Kidney (tissue), 14 donors: ENCODE measurements around the gene EPSTI1. TPM values are rescaled to one million over a fixed set of nuclear protein-coding genes. Genes with fewer than 3 reads are reported as not detected.

Source experiments
- DNase-seq, 5 donors: peaks; one replicate each; pipeline ENCODE4 v3.0.0-alpha.2; 2013 to 2020
- FAIRE-seq: peaks from 2 replicates; lab custom pipeline; 2012; peaks lifted over from hg19 to GRCh38; lab: Jason Lieb, UNC
- H3K27ac ChIP-seq, 2 donors: one replicate each; pipeline ENCODE4 v1.7.0; 2013; ENCODE audit warnings: low read depth in 2 of 2, low read length in 2 of 2, inconsistent platforms in 1 of 2
- H3K27me3 ChIP-seq: one replicate; pipeline ENCODE4 v1.7.1; 2013; ENCODE audit warnings: low read length, inconsistent platforms; ENCODE audit not compliant: control insufficient read depth, insufficient read depth
- H3K36me3 ChIP-seq, 3 donors: one replicate each; pipeline versions ENCODE4 v1.7.0 to v1.7.1; 2013; ENCODE audit warnings: low read length in 3 of 3, control low read depth in 1 of 3, inconsistent platforms in 1 of 3; ENCODE audit not compliant: insufficient read depth in 3 of 3, control insufficient read depth in 2 of 3
- H3K4me1 ChIP-seq, 3 donors: one replicate each; pipeline versions ENCODE4 v1.7.0 to v1.7.1; 2013; ENCODE audit warnings: low read length in 3 of 3, inconsistent platforms in 1 of 3, low read depth in 1 of 3; ENCODE audit not compliant: control insufficient read depth in 2 of 3, insufficient read depth in 2 of 3
- H3K4me3 ChIP-seq, 3 donors: one replicate each; pipeline versions ENCODE4 v1.7.0 to v1.8.1; 2013; ENCODE audit warnings: low read length in 3 of 3, control low read depth in 1 of 3, inconsistent platforms in 1 of 3
- H3K9ac ChIP-seq, 3 donors: one replicate each; pipeline versions ENCODE4 v1.7.0 to v1.7.1; 2013; ENCODE audit warnings: low read length in 3 of 3, control low read depth in 1 of 3, inconsistent platforms in 1 of 3
- H3K9me3 ChIP-seq, 3 donors: one replicate each; pipeline versions ENCODE4 v1.7.0 to v1.7.1; 2013; ENCODE audit warnings: low read length in 3 of 3, control low read depth in 1 of 3, inconsistent platforms in 1 of 3; ENCODE audit not compliant: control insufficient read depth in 2 of 3, insufficient read depth in 1 of 3
- intact Hi-C: fragments of 100-400 bp; cut with DNase I; formaldehyde crosslinking; loops from one replicate; pipeline ENCODE4 v1.11.1; 2022
- polyA plus RNA-seq: library from polyadenylated mRNA; stranded (reverse); fragments of 350-450 nt; fragmentation: Illumina TruSeq; extraction: RNeasy Lipid Tissue Mini Kit (QIAGEN cat#74804); gene quantifications from one replicate; pipeline ENCODE4 v1.2.3, GENCODE V29; 2014; ENCODE audit warnings: low read depth, low replicate concordance; ENCODE audit not compliant: insufficient read depth
- total RNA-seq: library from RNA; stranded (reverse); fragmentation: NEBNext Ultra II Directional; extraction: Animal tissue kit (Norgen Biotek cat#: 25700); gene quantifications from one replicate; pipeline ENCODE4 v1.2.1, GENCODE V29; 2021
- TF ChIP-seq, protein P1 (sequence below): IDR thresholded peaks from 3 replicates; pipeline ENCODE4 v1.5.1; 2012; ENCODE audit warnings: mild to moderate bottlenecking, moderate library complexity, borderline replicate concordance; ENCODE audit not compliant: insufficient read depth; ENCODE audit errors: extremely low read depth
- donor health status: control.
- donor health status: control.
- donor health status: control.
- donor health status: control.
- donor health status: control.
- donor health status: DM: yes; HTN: yes; CAD: no.
- donor health status: Normal renal cell carcinoma (clear cell type).

EPSTI1 gene
- total and polyA plus RNA-seq, 2 donors from 2014 or later = 11.2 to 12.2 TPM

DNA sequence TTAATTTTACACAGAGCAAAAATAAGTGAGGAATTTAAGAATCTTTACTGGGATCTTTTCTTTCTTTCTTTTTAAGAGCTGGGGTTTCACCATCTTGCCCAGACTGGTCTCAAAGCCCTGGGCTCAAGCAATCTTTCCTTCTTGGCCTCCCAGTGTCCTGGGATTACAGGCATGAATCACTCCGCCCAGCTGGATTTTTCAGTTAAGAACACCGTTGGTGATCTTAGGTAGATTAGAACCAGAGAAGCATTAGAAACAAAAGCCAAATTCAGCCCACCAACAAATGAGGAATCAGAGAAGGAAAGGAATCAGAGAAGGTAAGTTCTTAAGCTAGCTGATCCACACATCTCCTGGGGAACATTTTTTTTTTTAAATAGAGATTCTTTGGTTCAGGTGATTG lies 34.2 kb downstream of the EPSTI1 start:
- Histone ChIP-seq H3K4me3 (no peak overlapping the region), H3K27me3 (no peaks in the 10 kb centered on the region), H3K27ac (no peak overlapping the region), H3K4me1 (no peaks in the 10 kb centered on the region), H3K9ac (no peak overlapping the region), H3K9me3 (no peaks in the 10 kb centered on the region), H3K36me3 (peaks cover 0 to 8% (median 8%) of the 10 kb centered on the region in 3 donors)
- intact Hi-C loops = no loop called here
- no peak for DNase-seq
- FAIRE-seq = no peak
- TF ChIP-seq, protein P1, sequence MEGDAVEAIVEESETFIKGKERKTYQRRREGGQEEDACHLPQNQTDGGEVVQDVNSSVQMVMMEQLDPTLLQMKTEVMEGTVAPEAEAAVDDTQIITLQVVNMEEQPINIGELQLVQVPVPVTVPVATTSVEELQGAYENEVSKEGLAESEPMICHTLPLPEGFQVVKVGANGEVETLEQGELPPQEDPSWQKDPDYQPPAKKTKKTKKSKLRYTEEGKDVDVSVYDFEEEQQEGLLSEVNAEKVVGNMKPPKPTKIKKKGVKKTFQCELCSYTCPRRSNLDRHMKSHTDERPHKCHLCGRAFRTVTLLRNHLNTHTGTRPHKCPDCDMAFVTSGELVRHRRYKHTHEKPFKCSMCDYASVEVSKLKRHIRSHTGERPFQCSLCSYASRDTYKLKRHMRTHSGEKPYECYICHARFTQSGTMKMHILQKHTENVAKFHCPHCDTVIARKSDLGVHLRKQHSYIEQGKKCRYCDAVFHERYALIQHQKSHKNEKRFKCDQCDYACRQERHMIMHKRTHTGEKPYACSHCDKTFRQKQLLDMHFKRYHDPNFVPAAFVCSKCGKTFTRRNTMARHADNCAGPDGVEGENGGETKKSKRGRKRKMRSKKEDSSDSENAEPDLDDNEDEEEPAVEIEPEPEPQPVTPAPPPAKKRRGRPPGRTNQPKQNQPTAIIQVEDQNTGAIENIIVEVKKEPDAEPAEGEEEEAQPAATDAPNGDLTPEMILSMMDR = no peak

DNA sequence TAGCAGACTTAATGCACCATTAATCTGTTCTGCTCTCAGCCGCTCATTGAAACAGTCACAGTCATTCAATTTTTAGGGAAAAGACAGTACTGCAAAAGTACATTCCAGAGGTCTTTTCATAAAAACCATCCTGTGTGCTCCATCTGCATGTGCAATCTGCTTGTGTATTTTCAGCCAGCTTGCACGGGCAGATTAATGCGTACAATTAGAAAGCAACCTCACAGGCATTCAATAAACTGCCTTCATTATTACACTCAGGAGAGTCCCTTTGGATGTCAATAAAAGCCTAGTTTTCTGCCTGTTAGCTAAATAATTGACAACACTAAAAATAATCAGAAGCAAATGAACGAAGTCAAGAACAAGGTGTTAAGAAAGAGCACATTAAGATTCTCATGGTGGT lies 41.9 kb downstream of the EPSTI1 start:
- intact Hi-C loops = no loop called here
- FAIRE-seq (no peak), DNase-seq (peak in 1 of 5 donors; percentile 16)
- Histone ChIP-seq H3K9ac (no peak overlapping the region), H3K9me3 (no peaks in the 10 kb centered on the region), H3K27me3 (no peaks in the 10 kb centered on the region), H3K36me3 (peaks cover 0 to 2% (median 0%) of the 10 kb centered on the region in 3 donors), H3K27ac (no peak overlapping the region), H3K4me3 (no peak overlapping the region), H3K4me1 (no peaks in the 10 kb centered on the region)
- TF ChIP-seq, protein P1 = no peak

DNA sequence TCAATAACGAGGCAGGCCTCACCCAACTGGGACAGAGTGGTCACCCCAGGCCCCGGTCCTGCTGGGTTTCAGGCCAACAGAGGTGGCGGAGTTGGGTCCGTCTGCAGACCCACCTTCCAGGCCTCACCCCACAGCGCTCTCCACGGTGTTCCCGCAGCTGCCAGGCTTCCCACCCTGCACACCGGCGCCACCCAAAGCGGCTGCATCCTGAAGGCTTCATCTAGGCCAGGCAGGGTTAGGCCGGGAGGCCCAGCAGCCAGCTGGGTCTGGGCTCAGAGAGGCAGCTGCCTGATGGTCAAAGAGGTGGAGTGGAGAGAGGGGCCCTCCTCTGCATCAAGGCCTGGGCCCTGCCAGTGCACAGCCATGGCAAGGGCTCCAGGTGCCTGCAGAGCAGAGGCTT lies 44.1 kb downstream of the EPSTI1 start:
- Histone ChIP-seq H3K9ac (no peak overlapping the region), H3K27me3 (no peaks in the 10 kb centered on the region), H3K9me3 (no peaks in the 10 kb centered on the region), H3K36me3 (peaks cover 0 to 2% (median 0%) of the 10 kb centered on the region in 3 donors), H3K4me3 (no peak overlapping the region), H3K27ac (no peak overlapping the region), H3K4me1 (no peaks in the 10 kb centered on the region)
- no peak for FAIRE-seq
- DNase-seq = no peak
- TF ChIP-seq, protein P1 = no peak
- intact Hi-C loops = no loop called here

DNA sequence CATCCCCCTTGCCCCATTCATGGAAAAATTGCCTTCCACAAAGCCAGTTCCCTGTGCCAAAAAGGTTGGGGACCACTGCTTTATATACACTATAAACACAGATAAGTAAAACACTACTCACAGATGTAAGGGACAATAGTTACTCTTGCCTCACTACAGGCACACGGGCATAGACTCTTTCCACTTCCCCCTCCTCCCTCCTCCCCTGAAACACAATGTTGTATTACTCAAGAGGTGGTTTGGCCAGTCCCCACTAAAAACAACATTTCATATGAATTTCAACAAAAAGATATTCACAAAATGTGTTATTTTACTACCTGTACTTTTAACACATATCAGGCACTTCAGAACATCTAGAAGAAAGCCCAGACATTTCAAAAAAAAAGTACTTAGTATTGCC lies 45.1 kb downstream of the EPSTI1 start:
- intact Hi-C loops = no loop called here
- Histone ChIP-seq H3K9ac (no peak overlapping the region), H3K27me3 (no peaks in the 10 kb centered on the region), H3K4me3 (no peak overlapping the region), H3K27ac (no peak overlapping the region), H3K36me3 (no peaks in the 10 kb centered on the region), H3K4me1 (no peaks in the 10 kb centered on the region), H3K9me3 (no peaks in the 10 kb centered on the region)
- no peak for FAIRE-seq
- TF ChIP-seq, protein P1 = no peak
- no peak for DNase-seq
